Measurements from ENCODE around the gene TIMM29. TPM values are rescaled to one million over a fixed set of nuclear protein-coding genes. Genes with fewer than 3 reads are reported as not detected.
"Not testable (repeated sequence)": the region's sequence is repeated elsewhere in the genome, so short reads cannot be mapped to it uniquely, and the experiment has no call there.

The TIMM29 gene
- total and polyA plus RNA-seq, 9 of the 15 experiments (the other 6 are each of a cell fraction or from before 2014, with no cell fraction given), result 2.4 to 29.4 (median 16.3) TPM

DNA sequence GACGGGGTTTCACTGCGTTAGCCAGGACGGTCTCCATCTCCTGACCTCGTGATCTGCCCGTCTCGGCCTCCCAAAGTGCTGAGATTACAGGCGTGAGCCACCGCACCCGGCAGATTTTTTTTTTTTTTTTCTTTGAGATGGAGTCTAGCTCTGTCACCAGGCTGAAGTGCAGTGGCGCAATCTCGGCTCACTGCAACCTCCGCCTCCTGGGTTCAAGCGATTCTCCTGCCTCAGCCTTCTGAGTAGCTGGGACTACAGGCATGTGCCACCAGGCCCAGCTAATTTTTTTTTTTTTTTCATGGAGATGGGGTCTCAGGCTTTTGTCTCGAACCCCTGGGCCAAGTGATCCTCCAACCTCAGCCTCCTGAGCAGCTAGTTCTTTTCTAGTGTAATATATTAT, 13.0 kb downstream of the TIMM29 start:
- Histone ChIP-seq H3K4me1 (replicated peaks in 1 of 2; ENCODE audit: control insufficient read depth in 2 of 2, insufficient read depth in 2 of 2, low read length in 2 of 2) (peaks cover 4 to 12% of the 10 kb centered on the region in 2 experiments; a peak in 3 of 5 replicates), H3K4me2 (ENCODE audit: insufficient read depth, low read length) (peak overlapping the region; percentile 29; the same call in 1 of the 2 replicates)
- H3K4me3 ChIP-seq; H2AFZ ChIP-seq (ENCODE audit: low read depth, low read length); BruUV-seq (replicated peaks); FAIRE-seq; H3K27me3 ChIP-seq (ENCODE audit: control insufficient read depth in 2 of 2, insufficient read depth in 2 of 2, low read length in 2 of 2); in situ Hi-C loops (cut with MboI); DNase-seq (ENCODE audit: extremely low read depth in 1 of 4, low spot score in 3 of 4); H3K9ac ChIP-seq (ENCODE audit: insufficient read depth in 1 of 2, low read depth in 2 of 2, low read length in 2 of 2); H4K20me1 ChIP-seq (replicated peaks; ENCODE audit: control insufficient read depth, insufficient read depth, low read length); H3K9me1 ChIP-seq (ENCODE audit: control insufficient read depth, insufficient read depth, low read length); H3K36me3 ChIP-seq (ENCODE audit: control insufficient read depth, insufficient read depth, low read length); H3K27ac ChIP-seq (ENCODE audit: extremely low read depth, low read depth, low read length); H3K79me2 ChIP-seq (ENCODE audit: control insufficient read depth, insufficient read depth, low read length); H3K9me3 ChIP-seq (replicated peaks; ENCODE audit: control insufficient read depth, insufficient read depth, low read depth, low read length); TF ChIP-seq CEBPG (CRISPR knock-in tag; IDR thresholded peaks at IDR 0.05): not testable (repeated sequence)
- ChIA-PET CTCF (ENCODE audit: low intra/inter-chr PET ratio) (interaction anchor here (0.6 kb wide), 1 partner anchor 197 kb away, joined by 4 read pairs; no protein-coding TSS in a partner anchor), POLR2A (interaction anchor here (0.6 to 1.1 kb wide), 6 partner anchors 8 to 159 kb away, joined by 3 to 6 read pairs (median 3); no protein-coding TSS in a partner anchor)
- ATAC-seq, result peak; percentile 12; the same call in 2 of the 3 replicates
- 18% methylated on average over 13 of the region's 14 CpGs for whole genome bisulfite sequencing (ENCODE audit: insufficient coverage, low coverage, missing lambda C conversion rate)
- intact Hi-C loops (cut with micrococcal nuclease), result loop anchor here (2.0 to 5.0 kb wide), 2 partner anchors 96 to 261 kb away; no protein-coding TSS in a partner anchor
- peak; percentile 63 for TF ChIP-seq CEBPB (tag; IDR thresholded peaks at IDR 0.05)
- TF ChIP-seq CEBPG (tag; conservative IDR thresholded peaks at IDR 0.05 in 1 of 2, IDR thresholded peaks at IDR 0.05 in 1 of 2), result peak in 1 of 2 experiments; percentile 35; a peak in 1 of 4 replicates
- TF ChIP-seq FOXP1 (CRISPR knock-in tag; IDR thresholded peaks at IDR 0.05), result peak; percentile 26; the same call in 1 of the 2 replicates

DNA sequence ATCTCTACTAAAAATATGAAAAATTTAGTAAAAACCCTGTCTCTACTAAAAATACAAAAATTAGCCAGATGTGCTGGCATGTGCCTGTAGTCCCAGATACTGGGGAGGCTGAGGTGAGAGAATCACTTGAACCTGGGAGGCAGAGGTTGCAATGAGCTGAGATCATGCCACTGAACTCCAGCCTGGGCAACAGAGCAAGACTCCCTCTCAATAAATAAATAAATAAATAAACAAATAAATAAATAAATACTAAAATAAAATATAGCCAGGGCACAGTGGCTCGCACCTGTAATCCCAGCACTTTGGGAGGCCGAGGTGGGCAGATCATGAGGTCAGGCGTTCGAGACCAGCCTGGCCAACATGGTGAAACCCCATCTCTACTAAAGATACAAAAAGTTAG, 14.8 kb downstream of the TIMM29 start:
- H3K36me3 ChIP-seq (ENCODE audit: control insufficient read depth, insufficient read depth, low read length); H3K4me2 ChIP-seq (ENCODE audit: insufficient read depth, low read length); H3K4me1 ChIP-seq (replicated peaks in 1 of 2; ENCODE audit: control insufficient read depth in 2 of 2, insufficient read depth in 2 of 2, low read length in 2 of 2); DNase-seq (ENCODE audit: extremely low read depth in 1 of 4, low spot score in 3 of 4); ATAC-seq; H2AFZ ChIP-seq (ENCODE audit: low read depth, low read length); H3K79me2 ChIP-seq (ENCODE audit: control insufficient read depth, insufficient read depth, low read length); H3K9ac ChIP-seq (ENCODE audit: insufficient read depth in 1 of 2, low read depth in 2 of 2, low read length in 2 of 2); FAIRE-seq; BruUV-seq (replicated peaks); H4K20me1 ChIP-seq (replicated peaks; ENCODE audit: control insufficient read depth, insufficient read depth, low read length); CTCF ChIA-PET (ENCODE audit: low intra/inter-chr PET ratio); in situ Hi-C loops (cut with MboI); H3K4me3 ChIP-seq; H3K9me3 ChIP-seq (replicated peaks; ENCODE audit: control insufficient read depth, insufficient read depth, low read depth, low read length); H3K27me3 ChIP-seq (ENCODE audit: control insufficient read depth in 2 of 2, insufficient read depth in 2 of 2, low read length in 2 of 2); H3K27ac ChIP-seq (ENCODE audit: extremely low read depth, low read depth, low read length); H3K9me1 ChIP-seq (ENCODE audit: control insufficient read depth, insufficient read depth, low read length): not testable (repeated sequence)
- 66% methylated on average over 4 of the region's 4 CpGs for WGBS (ENCODE audit: insufficient coverage, low coverage, missing lambda C conversion rate)
- intact Hi-C loops (cut with micrococcal nuclease), result loop anchor here (2.0 to 5.0 kb wide), 2 partner anchors 94 to 259 kb away; no protein-coding TSS in a partner anchor
- POLR2A ChIA-PET, result interaction anchor here (0.8 to 2.0 kb wide), 2 partner anchors 11 to 27 kb away, joined by 4 read pairs; no protein-coding TSS in a partner anchor

All from K562 (cell line).